ENCODE results near the gene PCDHGA7.
A peak's percentile ranks its signal among the peaks of the same experiment; 100 is the strongest.
"Not testable (repeated sequence)": the region's sequence is repeated elsewhere in the genome, so short reads cannot be mapped to it uniquely, and the experiment has no call there.

The PCDHGA7 gene

DNA sequence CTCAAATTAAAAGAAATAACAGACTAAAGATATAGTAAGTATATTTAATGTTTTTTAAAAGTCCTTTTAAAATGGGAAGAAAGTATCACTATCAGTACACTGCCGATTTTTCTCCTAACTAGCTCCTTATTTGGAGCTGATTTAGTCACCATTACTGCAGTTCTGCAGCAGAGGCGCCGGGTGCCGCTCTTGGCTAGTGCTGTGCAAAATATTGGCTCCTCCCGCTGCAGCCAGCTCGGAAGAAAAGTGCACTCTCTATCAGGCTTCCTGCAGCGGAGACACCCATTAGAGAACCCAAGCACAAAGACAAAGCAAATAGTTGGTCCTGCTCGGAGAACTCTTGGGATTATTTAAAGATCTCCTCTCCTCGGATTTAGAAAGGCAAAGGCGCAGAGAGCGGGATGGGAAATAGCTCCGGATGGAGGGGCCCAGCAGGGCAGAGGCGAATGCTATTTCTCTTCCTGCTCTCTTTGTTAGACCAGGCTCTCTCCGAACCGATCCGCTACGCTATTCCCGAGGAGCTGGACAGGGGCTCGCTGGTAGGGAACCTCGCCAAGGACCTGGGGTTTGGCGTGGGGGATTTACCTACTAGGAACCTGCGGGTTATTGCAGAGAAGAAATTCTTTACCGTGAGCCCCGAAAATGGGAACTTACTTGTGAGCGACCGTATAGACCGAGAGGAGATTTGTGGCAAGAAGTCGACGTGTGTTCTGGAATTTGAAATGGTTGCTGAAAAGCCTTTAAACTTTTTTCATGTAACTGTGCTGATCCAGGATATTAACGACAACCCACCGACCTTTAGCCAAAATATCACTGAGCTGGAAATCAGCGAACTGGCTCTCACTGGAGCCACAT lies 12.3 kb upstream of the PCDHGA7 start, which contains the start of gene PCDHGB3:
Gene PCDHGB3, plus strand, starts transcription at position 249 of the 855 bp plus-strand sequence. Its CDS starts 153 bp downstream, at position 402.
- no peak for DNase-seq

DNA sequence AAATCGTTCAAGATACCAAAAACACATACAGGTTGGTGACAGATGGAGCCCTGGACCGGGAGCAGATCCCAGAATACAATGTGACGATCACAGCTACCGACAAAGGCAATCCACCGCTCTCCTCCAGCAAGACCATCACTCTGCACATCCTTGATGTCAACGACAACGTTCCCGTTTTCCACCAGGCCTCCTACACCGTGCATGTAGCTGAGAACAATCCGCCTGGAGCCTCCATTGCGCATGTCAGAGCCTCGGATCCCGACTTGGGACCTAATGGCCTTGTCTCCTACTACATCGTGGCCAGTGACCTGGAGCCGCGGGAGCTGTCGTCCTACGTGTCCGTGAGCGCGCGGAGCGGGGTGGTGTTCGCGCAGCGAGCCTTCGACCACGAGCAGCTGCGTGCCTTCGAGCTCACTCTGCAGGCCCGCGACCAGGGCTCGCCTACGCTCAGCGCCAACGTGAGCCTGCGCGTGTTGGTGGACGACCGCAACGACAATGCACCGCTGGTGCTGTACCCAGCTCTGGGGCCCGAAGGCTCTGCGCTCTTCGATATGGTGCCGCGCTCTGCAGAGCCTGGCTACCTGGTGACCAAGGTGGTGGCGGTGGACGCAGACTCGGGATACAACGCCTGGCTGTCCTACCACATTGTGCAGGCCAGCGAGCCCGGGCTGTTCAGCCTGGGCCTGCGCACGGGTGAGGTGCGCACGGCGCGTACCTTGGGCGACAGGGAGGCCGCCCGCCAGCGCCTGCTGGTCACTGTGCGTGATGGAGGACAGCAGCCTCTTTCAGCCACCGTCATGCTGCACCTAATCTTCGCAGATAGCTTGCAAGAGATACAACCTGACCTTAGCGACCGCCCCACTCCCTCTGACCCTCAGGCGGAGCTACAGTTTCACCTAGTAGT lies 10.7 kb upstream of the PCDHGA7 start:
- DNase-seq = no peak

DNA sequence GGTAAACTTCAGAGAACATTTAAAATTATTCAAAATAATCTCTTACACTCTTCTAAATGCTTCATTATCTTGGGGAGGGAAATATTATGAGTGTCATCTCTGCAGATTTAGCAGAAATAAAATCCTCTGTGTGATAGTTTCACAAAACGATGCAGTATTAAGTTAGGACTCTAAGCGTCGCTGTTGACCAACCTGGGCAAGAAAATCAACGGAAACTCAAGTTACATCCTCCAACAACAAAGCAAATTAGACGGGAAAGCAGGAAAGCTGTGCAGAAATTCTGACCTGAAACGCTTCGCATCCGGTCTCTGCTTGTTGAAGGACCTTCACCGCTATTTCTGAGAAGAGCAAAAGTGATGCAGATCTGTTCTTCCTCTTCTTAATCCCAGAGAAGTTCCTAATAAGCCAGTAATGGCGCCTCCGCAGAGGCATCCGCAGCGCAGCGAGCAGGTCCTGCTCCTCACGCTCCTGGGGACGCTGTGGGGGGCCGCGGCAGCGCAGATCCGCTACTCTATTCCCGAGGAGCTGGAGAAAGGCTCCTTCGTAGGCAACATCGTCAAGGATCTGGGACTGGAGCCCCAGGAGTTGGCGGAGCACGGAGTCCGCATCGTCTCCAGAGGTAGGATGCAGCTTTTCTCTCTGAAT lies 8.7 kb upstream of the PCDHGA7 start, which contains the start of gene PCDHGA6:
Gene PCDHGA6, plus strand, starts transcription at position 219 of the 645 bp plus-strand sequence. Its CDS starts 193 bp downstream, at position 412.
- DNase-seq = peak; percentile 25

DNA sequence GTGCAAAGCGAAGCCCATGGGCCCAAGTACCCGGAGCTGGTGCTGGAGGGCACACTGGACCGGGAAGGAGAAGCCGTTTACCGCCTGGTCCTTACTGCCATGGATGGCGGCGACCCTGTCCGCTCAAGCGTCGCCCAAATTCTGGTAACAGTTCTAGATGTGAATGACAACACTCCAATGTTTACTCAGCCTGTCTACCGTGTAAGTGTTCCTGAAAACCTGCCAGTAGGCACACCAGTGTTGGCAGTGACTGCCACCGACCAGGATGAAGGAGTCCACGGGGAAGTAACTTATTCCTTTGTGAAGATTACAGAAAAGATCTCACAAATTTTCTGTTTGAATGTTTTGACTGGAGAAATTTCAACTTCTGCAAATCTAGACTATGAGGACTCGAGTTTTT lies 7.9 kb upstream of the PCDHGA7 start:
- no peak for DNase-seq

DNA sequence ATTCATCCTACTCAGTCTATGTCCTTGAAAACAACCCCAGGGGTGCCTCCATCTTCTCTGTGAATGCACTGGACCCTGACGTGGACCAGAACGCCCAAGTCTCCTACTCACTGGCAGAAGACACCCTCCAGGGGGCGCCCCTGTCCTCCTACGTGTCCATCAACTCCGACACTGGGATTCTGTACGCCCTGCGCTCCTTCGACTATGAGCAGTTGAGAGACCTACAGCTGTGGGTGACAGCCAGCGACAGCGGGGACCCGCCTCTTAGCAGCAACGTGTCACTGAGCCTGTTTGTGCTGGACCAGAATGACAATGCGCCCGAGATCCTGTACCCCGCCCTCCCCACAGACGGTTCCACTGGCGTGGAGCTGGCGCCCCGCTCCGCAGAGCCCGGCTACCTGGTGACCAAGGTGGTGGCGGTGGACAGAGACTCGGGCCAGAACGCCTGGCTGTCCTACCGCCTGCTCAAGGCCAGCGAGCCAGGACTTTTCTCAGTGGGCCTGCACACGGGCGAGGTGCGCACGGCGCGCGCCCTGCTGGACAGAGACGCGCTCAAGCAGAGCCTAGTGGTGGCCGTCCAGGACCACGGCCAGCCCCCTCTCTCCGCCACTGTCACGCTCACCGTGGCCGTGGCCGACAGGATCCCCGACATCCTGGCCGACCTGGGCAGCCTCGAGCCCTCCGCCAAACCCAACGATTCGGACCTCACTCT lies 6.9 kb upstream of the PCDHGA7 start:
- DNase-seq = peak; percentile 11

DNA sequence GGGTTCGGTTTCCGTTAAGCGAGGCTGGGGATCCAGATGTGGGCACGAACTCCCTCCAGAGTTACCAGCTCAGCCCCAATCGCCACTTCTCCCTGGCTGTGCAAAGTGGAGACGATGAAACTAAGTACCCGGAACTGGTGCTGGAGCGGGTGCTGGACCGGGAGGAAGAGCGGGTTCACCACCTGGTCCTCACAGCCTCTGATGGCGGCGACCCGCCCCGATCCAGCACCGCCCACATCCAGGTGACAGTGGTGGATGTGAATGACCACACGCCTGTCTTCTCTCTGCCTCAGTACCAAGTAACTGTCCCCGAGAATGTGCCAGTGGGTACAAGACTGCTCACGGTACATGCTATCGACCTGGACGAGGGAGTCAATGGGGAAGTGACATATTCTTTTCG lies 803 bp downstream of the PCDHGA7 start:
- no peak for DNase-seq

DNA sequence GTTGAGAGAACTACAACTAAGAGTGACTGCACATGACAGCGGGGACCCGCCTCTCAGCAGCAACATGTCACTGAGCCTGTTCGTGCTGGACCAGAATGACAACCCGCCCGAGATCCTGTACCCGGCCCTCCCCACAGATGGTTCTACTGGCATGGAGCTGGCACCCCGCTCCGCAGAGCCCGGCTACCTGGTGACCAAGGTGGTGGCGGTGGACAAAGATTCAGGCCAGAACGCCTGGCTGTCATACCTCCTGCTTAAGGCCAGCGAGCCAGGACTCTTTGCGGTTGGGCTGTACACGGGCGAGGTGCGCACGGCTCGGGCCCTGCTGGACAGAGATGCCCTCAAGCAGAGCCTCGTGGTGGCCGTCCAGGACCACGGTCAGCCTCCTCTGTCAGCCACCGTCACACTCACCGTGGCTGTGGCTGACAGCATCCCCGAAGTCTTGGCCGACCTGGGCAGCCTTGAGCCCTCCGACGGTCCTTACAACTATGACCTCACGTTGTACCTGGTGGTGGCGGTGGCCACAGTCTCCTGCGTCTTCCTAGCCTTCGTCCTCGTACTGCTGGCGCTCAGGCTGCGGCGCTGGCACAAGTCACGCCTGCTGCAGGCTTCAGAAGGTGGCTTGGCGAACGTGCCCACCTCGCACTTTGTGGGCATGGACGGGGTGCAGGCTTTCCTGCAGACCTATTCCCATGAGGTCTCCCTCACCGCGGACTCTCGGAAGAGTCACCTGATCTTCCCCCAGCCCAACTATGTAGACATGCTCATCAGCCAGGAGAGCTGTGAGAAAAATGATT lies 2.1 kb downstream of the PCDHGA7 start:
- no peak for DNase-seq

DNA sequence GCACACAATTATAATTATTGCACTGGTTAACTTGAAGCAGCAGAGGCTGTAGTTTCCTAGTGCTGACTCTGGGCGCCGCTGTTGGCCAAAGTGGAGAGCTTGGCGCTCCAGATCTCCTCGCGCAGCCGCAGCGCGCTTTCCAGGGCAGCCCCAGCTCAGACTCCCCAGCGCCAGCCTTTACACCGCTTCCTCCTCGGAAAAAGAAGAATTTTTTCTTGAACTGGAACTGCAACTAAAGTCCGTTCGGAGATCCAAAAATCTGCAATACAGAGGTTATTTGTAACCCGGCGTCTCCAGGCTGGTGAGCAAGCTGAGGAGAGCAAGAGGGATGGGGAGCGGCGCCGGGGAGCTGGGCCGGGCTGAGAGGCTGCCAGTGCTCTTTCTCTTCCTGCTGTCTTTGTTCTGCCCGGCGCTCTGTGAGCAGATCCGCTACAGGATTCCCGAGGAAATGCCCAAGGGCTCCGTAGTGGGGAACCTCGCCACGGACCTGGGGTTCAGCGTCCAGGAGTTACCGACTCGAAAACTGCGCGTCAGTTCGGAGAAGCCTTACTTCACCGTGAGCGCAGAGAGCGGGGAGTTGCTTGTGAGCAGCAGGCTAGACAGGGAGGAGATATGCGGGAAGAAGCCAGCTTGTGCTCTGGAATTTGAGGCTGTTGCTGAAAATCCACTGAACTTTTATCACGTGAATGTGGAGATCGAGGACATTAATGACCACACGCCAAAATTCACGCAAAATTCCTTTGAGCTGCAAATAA lies 5.2 kb downstream of the PCDHGA7 start, which contains the start of gene PCDHGB4:
Gene PCDHGB4, plus strand, starts transcription at position 142 of the 755 bp plus-strand sequence. Its CDS starts 187 bp downstream, at position 329.
- DNase-seq = not testable (repeated sequence)

DNA sequence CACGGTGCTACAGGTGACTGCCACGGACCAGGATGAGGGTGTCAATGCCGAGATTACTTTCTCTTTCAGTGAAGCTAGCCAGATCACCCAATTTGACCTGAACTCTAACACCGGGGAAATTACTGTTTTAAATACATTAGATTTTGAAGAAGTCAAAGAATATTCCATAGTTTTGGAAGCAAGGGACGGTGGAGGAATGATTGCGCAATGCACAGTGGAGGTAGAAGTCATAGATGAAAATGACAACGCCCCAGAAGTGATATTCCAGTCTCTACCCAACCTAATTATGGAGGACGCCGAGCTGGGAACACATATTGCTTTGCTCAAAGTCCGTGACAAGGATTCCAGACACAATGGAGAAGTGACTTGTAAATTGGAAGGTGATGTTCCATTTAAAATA lies 6.1 kb downstream of the PCDHGA7 start:
- no peak for DNase-seq

DNA sequence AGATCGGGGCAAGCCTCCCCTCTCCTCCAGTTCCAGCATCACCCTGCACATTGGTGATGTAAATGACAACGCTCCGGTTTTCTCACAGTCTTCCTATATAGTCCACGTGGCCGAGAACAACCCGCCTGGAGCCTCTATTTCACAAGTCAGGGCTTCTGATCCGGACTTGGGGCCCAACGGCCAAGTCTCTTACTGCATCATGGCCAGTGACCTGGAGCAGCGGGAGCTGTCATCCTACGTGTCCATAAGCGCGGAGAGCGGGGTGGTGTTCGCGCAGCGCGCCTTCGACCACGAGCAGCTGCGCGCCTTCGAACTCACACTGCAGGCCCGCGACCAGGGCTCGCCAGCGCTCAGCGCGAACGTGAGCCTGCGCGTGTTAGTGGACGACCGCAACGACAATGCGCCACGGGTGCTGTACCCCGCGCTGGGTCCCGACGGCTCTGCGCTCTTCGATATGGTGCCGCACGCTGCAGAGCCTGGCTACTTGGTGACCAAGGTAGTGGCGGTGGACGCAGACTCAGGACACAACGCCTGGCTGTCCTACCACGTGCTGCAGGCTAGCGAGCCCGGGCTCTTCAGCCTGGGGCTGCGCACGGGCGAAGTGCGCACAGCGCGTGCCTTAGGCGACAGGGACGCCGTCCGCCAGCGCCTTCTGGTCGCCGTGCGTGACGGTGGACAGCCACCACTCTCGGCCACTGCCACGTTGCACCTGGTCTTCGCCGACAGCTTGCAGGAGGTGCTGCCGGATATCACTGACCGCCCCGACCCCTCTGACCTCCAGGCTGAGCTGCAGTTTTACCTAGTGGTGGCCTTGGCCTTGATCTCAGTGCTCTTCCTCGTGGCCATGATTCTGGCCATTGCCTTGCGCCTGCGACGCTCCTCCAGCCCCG lies 6.9 kb downstream of the PCDHGA7 start:
- DNase-seq = no peak

DNA sequence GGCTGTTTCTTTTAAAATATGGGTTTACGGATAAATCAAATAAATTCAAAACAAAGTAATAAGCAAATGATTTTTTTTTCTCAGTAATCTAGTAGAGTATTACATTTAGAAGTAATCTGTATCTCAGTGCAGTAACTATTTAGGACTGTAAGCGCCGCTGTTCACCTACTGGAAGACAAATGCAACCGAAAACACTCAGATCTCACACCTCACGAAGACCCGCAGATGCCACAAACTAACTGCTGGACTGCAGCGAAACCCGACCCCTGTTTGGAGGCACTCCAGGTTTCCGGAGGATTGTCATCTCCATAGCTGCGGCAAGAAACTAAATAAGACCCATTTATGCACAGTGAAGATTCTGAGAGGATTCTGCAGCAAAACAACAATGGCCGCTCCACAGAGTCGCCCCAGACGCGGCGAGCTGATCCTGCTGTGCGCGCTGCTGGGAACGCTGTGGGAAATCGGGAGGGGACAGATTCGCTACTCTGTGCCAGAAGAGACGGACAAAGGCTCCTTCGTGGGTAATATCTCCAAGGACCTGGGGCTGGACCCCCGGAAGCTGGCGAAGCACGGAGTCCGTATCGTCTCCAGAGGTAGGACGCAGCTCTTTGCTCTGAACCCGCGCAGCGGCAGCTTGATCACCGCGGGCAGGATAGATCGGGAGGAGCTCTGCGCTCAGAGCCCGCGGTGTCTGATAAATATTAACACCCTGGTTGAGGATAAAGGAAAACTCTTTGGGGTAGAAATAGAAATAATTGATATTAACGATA lies 10.1 kb downstream of the PCDHGA7 start, which contains the start of gene PCDHGA8:
Gene PCDHGA8, plus strand, starts transcription at position 205 of the 770 bp plus-strand sequence. Its CDS starts 181 bp downstream, at position 386.
- DNase-seq = peak; percentile 39

DNA sequence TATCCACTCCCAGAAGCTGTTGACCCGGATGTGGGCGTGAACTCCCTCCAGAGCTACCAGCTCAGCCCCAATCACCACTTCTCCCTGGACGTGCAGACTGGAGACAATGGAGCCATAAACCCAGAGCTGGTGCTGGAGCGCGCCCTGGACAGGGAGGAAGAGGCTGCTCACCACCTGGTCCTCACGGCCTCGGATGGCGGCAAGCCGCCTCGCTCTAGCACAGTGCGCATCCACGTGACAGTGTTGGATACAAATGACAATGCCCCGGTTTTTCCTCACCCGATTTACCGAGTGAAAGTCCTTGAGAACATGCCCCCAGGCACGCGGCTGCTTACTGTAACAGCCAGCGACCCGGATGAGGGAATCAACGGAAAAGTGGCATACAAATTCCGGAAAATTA lies 10.7 kb downstream of the PCDHGA7 start:
- no peak for DNase-seq

DNA sequence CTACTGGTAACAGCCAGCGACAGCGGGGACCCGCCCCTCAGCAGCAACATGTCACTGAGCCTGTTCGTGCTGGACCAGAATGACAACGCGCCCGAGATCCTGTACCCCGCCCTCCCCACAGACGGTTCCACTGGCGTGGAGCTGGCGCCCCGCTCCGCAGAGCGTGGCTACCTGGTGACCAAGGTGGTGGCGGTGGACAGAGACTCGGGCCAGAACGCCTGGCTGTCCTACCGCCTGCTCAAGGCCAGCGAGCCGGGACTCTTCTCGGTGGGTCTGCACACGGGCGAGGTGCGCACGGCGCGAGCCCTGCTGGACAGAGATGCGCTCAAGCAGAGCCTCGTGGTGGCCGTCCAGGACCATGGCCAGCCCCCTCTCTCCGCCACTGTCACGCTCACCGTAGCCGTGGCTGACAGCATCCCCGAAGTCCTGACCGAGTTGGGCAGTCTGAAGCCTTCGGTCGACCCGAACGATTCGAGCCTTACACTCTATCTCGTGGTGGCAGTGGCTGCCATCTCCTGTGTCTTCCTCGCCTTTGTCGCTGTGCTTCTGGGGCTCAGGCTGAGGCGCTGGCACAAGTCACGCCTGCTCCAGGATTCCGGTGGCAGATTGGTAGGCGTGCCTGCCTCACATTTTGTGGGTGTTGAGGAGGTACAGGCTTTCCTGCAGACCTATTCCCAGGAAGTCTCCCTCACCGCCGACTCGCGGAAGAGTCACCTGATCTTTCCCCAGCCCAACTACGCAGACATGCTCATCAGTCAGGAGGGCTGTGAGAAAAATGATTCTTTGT lies 12.1 kb downstream of the PCDHGA7 start:
- not testable (repeated sequence) for DNase-seq

DNA sequence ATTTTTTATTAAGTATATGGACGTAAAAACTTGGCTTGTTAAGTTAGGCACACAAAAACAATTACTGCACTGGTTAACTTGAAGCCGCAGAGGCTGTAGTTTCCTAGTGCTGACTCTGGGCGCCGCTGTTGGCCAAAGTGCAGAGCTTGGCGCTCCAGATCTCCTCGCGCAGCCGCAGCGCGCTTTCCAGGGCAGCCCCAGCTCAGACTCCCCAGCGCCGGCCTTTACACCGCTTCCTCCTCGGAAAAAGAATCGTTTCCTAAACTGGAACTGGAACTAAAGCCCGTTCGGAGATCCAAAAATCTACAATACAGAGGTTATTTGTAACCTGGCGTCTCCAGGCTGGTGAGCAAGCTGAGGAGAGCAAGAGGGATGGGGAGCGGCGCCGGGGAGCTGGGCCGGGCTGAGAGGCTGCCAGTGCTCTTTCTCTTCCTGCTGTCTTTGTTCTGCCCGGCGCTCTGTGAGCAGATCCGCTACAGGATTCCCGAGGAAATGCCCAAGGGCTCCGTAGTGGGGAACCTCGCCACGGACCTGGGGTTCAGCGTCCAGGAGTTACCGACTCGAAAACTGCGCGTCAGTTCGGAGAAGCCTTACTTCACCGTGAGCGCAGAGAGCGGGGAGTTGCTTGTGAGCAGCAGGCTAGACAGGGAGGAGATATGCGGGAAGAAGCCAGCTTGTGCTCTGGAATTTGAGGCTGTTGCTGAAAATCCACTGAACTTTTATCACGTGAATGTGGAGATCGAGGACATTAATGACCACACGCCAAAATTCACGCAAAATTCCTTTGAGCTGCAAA lies 15.4 kb downstream of the PCDHGA7 start, which contains the start of gene PCDHGB5:
Gene PCDHGB5, plus strand, starts transcription at position 192 of the 796 bp plus-strand sequence. Its CDS starts 181 bp downstream, at position 373.
- not testable (repeated sequence) for DNase-seq

DNA sequence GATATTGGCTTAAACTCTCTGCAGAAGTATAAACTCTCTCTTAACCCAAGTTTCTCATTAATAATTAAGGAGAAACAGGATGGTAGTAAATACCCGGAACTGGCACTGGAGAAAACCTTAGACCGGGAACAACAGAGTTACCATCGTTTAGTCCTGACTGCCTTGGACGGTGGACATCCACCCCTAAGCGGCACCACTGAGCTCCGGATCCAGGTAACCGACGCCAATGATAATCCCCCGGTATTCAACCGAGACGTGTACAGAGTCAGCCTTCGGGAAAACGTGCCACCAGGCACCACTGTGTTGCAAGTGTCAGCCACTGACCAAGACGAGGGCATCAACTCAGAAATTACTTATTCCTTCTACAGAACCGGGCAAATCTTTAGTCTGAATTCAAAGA lies 16.1 kb downstream of the PCDHGA7 start:
- DNase-seq = no peak

DNA sequence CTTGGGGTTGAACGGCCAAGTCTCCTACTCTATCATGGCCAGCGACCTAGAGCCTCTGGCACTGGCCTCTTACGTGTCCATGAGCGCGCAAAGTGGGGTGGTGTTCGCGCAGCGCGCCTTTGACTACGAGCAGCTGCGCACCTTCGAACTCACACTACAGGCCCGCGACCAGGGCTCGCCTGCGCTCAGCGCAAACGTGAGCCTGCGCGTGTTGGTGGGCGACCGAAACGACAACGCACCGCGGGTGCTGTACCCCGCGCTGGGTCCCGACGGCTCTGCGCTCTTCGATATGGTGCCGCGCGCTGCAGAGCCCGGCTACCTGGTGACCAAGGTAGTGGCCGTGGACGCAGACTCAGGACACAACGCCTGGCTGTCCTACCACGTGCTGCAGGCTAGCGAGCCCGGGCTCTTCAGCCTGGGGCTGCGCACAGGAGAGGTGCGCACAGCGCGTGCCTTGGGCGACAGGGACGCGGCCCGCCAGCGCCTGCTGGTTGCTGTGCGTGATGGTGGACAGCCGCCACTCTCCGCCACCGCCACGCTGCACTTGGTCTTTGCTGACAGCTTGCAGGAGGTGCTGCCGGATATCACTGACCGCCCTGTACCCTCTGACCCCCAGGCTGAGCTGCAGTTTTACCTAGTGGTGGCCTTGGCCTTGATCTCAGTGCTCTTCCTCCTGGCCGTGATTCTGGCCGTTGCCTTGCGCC lies 17.2 kb downstream of the PCDHGA7 start:
- DNase-seq = no peak
